Measurements from ENCODE around the gene SHANK2.
A peak's percentile ranks its signal among the peaks of the same experiment; 100 is the strongest.

The SHANK2 gene

GRCh38 chr11:71218789-71219499 lies 33.4 kb downstream of the SHANK2 start:
- no peak for DNase-seq

GRCh38 chr11:71215425-71215965 lies 36.9 kb downstream of the SHANK2 start:
- no peak for DNase-seq

GRCh38 chr11:71214553-71215424 lies 37.6 kb downstream of the SHANK2 start:
- DNase-seq: no peak

GRCh38 chr11:71213696-71214552 lies 38.5 kb downstream of the SHANK2 start:
- DNase-seq: no peak

GRCh38 chr11:71212871-71213559 lies 39.4 kb downstream of the SHANK2 start:
- DNase-seq: no peak

GRCh38 chr11:71211631-71212030 lies 40.7 kb downstream of the SHANK2 start:
- no peak for DNase-seq

- DNase-seq: no peak
These were observed 41.5 kb downstream of the SHANK2 start for GRCh38 chr11:71210861-71211260.

- DNase-seq: no peak
These were observed 42.7 kb downstream of the SHANK2 start for GRCh38 chr11:71209656-71210055.

GRCh38 chr11:71209181-71209580 lies 43.2 kb downstream of the SHANK2 start:
- no peak for DNase-seq

GRCh38 chr11:71208011-71208774 lies 44.2 kb downstream of the SHANK2 start:
- no peak for DNase-seq

GRCh38 chr11:71207563-71207962 lies 44.8 kb downstream of the SHANK2 start:
- DNase-seq: no peak

GRCh38 chr11:71206186-71206585 lies 46.2 kb downstream of the SHANK2 start:
- peak; percentile 86 for DNase-seq

- DNase-seq: peak; percentile 53
These were observed 47.4 kb downstream of the SHANK2 start for GRCh38 chr11:71204748-71205664.

- no peak for DNase-seq
These were observed 48.1 kb downstream of the SHANK2 start for GRCh38 chr11:71204294-71204693.

- no peak for DNase-seq
These were observed 48.7 kb downstream of the SHANK2 start for GRCh38 chr11:71203681-71204080.

GRCh38 chr11:71202966-71203365 lies 49.4 kb downstream of the SHANK2 start:
- DNase-seq: no peak

GRCh38 chr11:71202598-71202944 lies 49.8 kb downstream of the SHANK2 start:
- DNase-seq: no peak
